ENCODE measurements around the gene ZNF280B. TPM values are rescaled to one million over a fixed set of nuclear protein-coding genes. Genes with fewer than 3 reads are reported as not detected.

ZNF280B gene
- total and polyA plus RNA-seq, 9 of the 15 experiments (the other 6 are each of a cell fraction or from before 2014, with no cell fraction given): 7.7 to 29.9 (median 20.0) TPM

GRCh38 chr22:22531770-22532546, 23.4 kb upstream of the ZNF280B start:
- no peaks in the 10 kb centered on the region for H3K36me3 ChIP-seq (ENCODE audit: control insufficient read depth, insufficient read depth, low read length)
- no peak overlapping the region for H3K9ac ChIP-seq (ENCODE audit: insufficient read depth in 1 of 2, low read depth in 2 of 2, low read length in 2 of 2)
- no TSS peak for BruUV-seq (replicated peaks)
- H3K4me3 ChIP-seq: no peak overlapping the region
- H3K27me3 ChIP-seq (ENCODE audit: control insufficient read depth in 2 of 2, insufficient read depth in 2 of 2, low read length in 2 of 2): no peaks in the 10 kb centered on the region
- no peaks in the 10 kb centered on the region for H4K20me1 ChIP-seq (replicated peaks; ENCODE audit: control insufficient read depth, insufficient read depth, low read length)
- in situ Hi-C loops (cut with MboI) (loop anchor here (25.0 kb wide), 1 partner anchor 1120 kb away; the partner anchor contains the start of gene HIC2), intact Hi-C loops (cut with micrococcal nuclease) (no loop called here)
- no peaks in the 10 kb centered on the region for H3K9me1 ChIP-seq (ENCODE audit: control insufficient read depth, insufficient read depth, low read length)
- H3K4me1 ChIP-seq (replicated peaks in 1 of 2; ENCODE audit: control insufficient read depth in 2 of 2, insufficient read depth in 2 of 2, low read length in 2 of 2): 0 out of 5 replicates have a peak, but pooled peaks cover 0 to 2% of the 10 kb centered on the region in 2 experiments
- H2AFZ ChIP-seq (ENCODE audit: low read depth, low read length): peak overlapping the region; percentile 24
- FAIRE-seq (no peak), DNase-seq (ENCODE audit: extremely low read depth in 1 of 4, low spot score in 3 of 4) (peak in 2 of 4 experiments; percentile 51 to 55), ATAC-seq (peak; percentile 6; the same call in 1 of the 3 replicates)
- H3K79me2 ChIP-seq (ENCODE audit: control insufficient read depth, insufficient read depth, low read length): no peaks in the 10 kb centered on the region
- 24% methylated on average over 7 of the region's 7 CpGs for WGBS (ENCODE audit: insufficient coverage, low coverage, missing lambda C conversion rate)
- no peak overlapping the region for H3K4me2 ChIP-seq (ENCODE audit: insufficient read depth, low read length)
- no peaks in the 10 kb centered on the region; the same call in 1 of the 2 replicates for H3K9me3 ChIP-seq (replicated peaks; ENCODE audit: control insufficient read depth, insufficient read depth, low read depth, low read length)
- ChIA-PET CTCF (ENCODE audit: low intra/inter-chr PET ratio) (interaction anchor here (0.6 kb wide), 1 partner anchor 630 kb away, joined by 4 read pairs; no protein-coding TSS in a partner anchor), POLR2A (interaction anchor here (0.5 to 19.7 kb wide), 10 partner anchors 9 to 61 kb away, joined by 3 to 708 read pairs (median 6); partner anchors contain the start of genes PRAME, ZNF280A and ZNF280B)
- no peak overlapping the region for H3K27ac ChIP-seq (ENCODE audit: extremely low read depth, low read depth, low read length)
- no peak for TF ChIP-seq ZNF57 (CRISPR knock-in tag; IDR thresholded peaks at IDR 0.05)
- TF ChIP-seq CHAMP1 (IDR thresholded peaks at IDR 0.05): no peak
- TF ChIP-seq ZC3H11A (IDR thresholded peaks at IDR 0.05; ENCODE audit: low read depth, low read length): no peak
- TF ChIP-seq MYC (IDR thresholded peaks at IDR 0.05; ENCODE audit: low read depth, low read length): no peak
- no peak for TF ChIP-seq MYC (CRISPR knock-in tag; IDR thresholded peaks at IDR 0.05; ENCODE audit: borderline replicate concordance, low read depth)
- 0 out of 2 replicates have a peak, but pooled peaks have one; percentile 26 for TF ChIP-seq STAG1 (CRISPR knock-in tag; IDR thresholded peaks at IDR 0.05; ENCODE audit: borderline replicate concordance)
- no peak for TF ChIP-seq SUPT5H (IDR thresholded peaks at IDR 0.05)
- no peak for TF ChIP-seq MEF2A (IDR thresholded peaks at IDR 0.05; ENCODE audit: control insufficient read depth, low read depth, low read length)
- 0 out of 2 replicates have a peak, but pooled peaks have one; percentile 33 for TF ChIP-seq MXI1 (IDR thresholded peaks at IDR 0.05; ENCODE audit: low read depth, low read length)
- peak in 1 of 2 experiments; percentile 50; a peak in 1 of 4 replicates for TF ChIP-seq FOXA3 (CRISPR knock-in tag; conservative IDR thresholded peaks at IDR 0.05 in 1 of 2, IDR thresholded peaks at IDR 0.05 in 1 of 2)
- TF ChIP-seq ZNF609 (CRISPR knock-in tag; IDR thresholded peaks at IDR 0.05; ENCODE audit: borderline replicate concordance): 0 out of 2 replicates have a peak, but pooled peaks have one; percentile 71
- no peak for TF ChIP-seq TCF3 (CRISPR knock-in tag; IDR thresholded peaks at IDR 0.05)
- TF ChIP-seq E2F3 (CRISPR knock-in tag; IDR thresholded peaks at IDR 0.05): 0 out of 2 replicates have a peak, but pooled peaks have one; percentile 30
- TF ChIP-seq PHTF2 (CRISPR knock-in tag; IDR thresholded peaks at IDR 0.05): no peak

Measured in K562 (cell line).